H1 (cell line): Measurements from ENCODE around the gene HOXB7. TPM values are rescaled to one million over a fixed set of nuclear protein-coding genes. Genes with fewer than 3 reads are reported as not detected.

Source experiments
- CTCF ChIA-PET: fragments of 300-600 bp; sonication (Branson Sonifier 250); formaldehyde crosslinking; loops from one replicate; lab custom pipeline; 2021; ENCODE audit not compliant: partially characterized antibody; lab: Charles Lee
- POLR2A ChIA-PET: fragments of 300-600 bp; sonication (Branson Sonifier 250); formaldehyde crosslinking; loops from one replicate; lab custom pipeline; 2021; ENCODE audit warnings: inconsistent platforms; ENCODE audit not compliant: partially characterized antibody; lab: Charles Lee
- DNase-seq, 2 experiments: peaks; one replicate each; pipeline versions ENCODE4 v3.0.0 to v3.0.0-alpha.2; 2010 to 2022; ENCODE audit warnings: low spot score in 2 of 2, low read depth in 1 of 2, mixed read lengths in 1 of 2
- FAIRE-seq: peaks from 2 replicates; lab custom pipeline; 2011; peaks lifted over from hg19 to GRCh38; lab: Jason Lieb, UNC
- H2AFZ ChIP-seq: 2 replicates; pipeline ENCODE4 v1.8.1; 2012; ENCODE audit warnings: low read length, inconsistent platforms
- H2AK5ac ChIP-seq: 2 replicates; pipeline ENCODE4 v1.6.1; 2013; ENCODE audit warnings: low read depth, low read length
- H2BK120ac ChIP-seq: replicated peaks from 2 replicates; pipeline ENCODE3; 2013; ENCODE audit warnings: low read depth, low read length, inconsistent platforms
- H2BK12ac ChIP-seq: 2 replicates; pipeline ENCODE4 v1.6.1; 2013; ENCODE audit warnings: low read depth, low read length
- H2BK15ac ChIP-seq: 2 replicates; pipeline ENCODE4 v1.6.1; 2013; ENCODE audit warnings: low read length
- H2BK20ac ChIP-seq: 2 replicates; pipeline ENCODE4 v1.6.1; 2013; ENCODE audit warnings: low read length
- H2BK5ac ChIP-seq: 2 replicates; pipeline ENCODE4 v1.6.1; 2013; ENCODE audit warnings: low read depth, low read length
- H3K14ac ChIP-seq: 2 replicates; pipeline ENCODE4 v1.6.1; 2013; ENCODE audit warnings: inconsistent platforms; ENCODE audit not compliant: insufficient read length
- H3K18ac ChIP-seq: 2 replicates; pipeline ENCODE4 v1.6.1; 2013; ENCODE audit warnings: low read length; ENCODE audit errors: extremely low read depth
- H3K23ac ChIP-seq: 2 replicates; pipeline ENCODE4 v1.6.1; 2013; ENCODE audit warnings: inconsistent platforms; ENCODE audit not compliant: insufficient read length
- H3K23me2 ChIP-seq: 2 replicates; pipeline ENCODE4 v1.6.1; 2013; ENCODE audit warnings: low read depth, low read length
- H3K27ac ChIP-seq: 2 replicates; pipeline ENCODE4 v1.6.1; 2011; ENCODE audit warnings: low read depth, low read length, inconsistent platforms
- H3K27me3 ChIP-seq, 4 experiments: replicated peaks in 1 of 4; 1 replicate in 1 of 4; 2 replicates in 3 of 4; pipeline versions ENCODE4 v1.6.1 to v1.8.1; 2011 to 2013; ENCODE audit warnings: low read length in 3 of 4, mild to moderate bottlenecking in 3 of 4, inconsistent platforms in 2 of 4, mixed read lengths in 2 of 4, moderate library complexity in 1 of 4; ENCODE audit not compliant: control insufficient read depth in 3 of 4, insufficient read depth in 3 of 4; ENCODE audit errors: extremely low read depth in 1 of 4
- H3K36me3 ChIP-seq, 4 experiments: 2 replicates each; pipeline versions ENCODE4 v1.6.1 to v1.8.1; 2011 to 2013; ENCODE audit warnings: mild to moderate bottlenecking in 4 of 4, low read length in 3 of 4, moderate library complexity in 2 of 4, control low read depth in 1 of 4, inconsistent platforms in 1 of 4; ENCODE audit not compliant: insufficient read depth in 4 of 4, control insufficient read depth in 2 of 4
- H3K4ac ChIP-seq: replicated peaks from 2 replicates; pipeline ENCODE3; 2013; ENCODE audit warnings: low read length, low read depth, mixed read lengths, inconsistent platforms; ENCODE audit not compliant: insufficient read length
- H3K4me1 ChIP-seq, 4 experiments: replicated peaks in 1 of 4; 1 replicate in 1 of 4; 2 replicates in 3 of 4; pipeline versions ENCODE4 v1.6.1 to v1.8.1; 2011 to 2013; ENCODE audit warnings: low read length in 3 of 4, inconsistent platforms in 2 of 4, mixed read lengths in 1 of 4; ENCODE audit not compliant: insufficient read depth in 4 of 4, control insufficient read depth in 3 of 4
- H3K4me2 ChIP-seq, 2 experiments: 2 replicates each; pipeline versions ENCODE4 v1.6.1 to v1.8.1; 2011 to 2013; ENCODE audit warnings: low read depth in 2 of 2, low read length in 2 of 2, control low read depth in 1 of 2, inconsistent platforms in 1 of 2, mild to moderate bottlenecking in 1 of 2; ENCODE audit not compliant: insufficient read depth in 1 of 2
- H3K4me3 ChIP-seq, 4 experiments: fragments of 200-600, 300-600 bp in 1 of 4; sonication (generic), shearing (Covaris generic), sonication (Bioruptor Twin) in 1 of 4; 2 replicates each; pipeline versions ENCODE4 v1.5.1 to v1.8.1; 2011 to 2016; ENCODE audit warnings: low read length in 4 of 4, low read depth in 3 of 4, control low read depth in 2 of 4, inconsistent platforms in 2 of 4, mild to moderate bottlenecking in 2 of 4, mixed read lengths in 1 of 4, moderate library complexity in 1 of 4; ENCODE audit not compliant: insufficient read depth in 2 of 4; ENCODE audit errors: extremely low read depth in 1 of 4
- H3K56ac ChIP-seq: replicated peaks from 2 replicates; pipeline ENCODE3; 2013; ENCODE audit warnings: low read depth, mild to moderate bottlenecking, mixed read lengths, low read length, inconsistent platforms; ENCODE audit not compliant: insufficient read length
- H3K79me1 ChIP-seq: 2 replicates; pipeline ENCODE4 v1.6.1; 2013; ENCODE audit warnings: low read depth, low read length, control low read depth
- H3K79me2 ChIP-seq, 2 experiments: 2 replicates each; pipeline versions ENCODE4 v1.6.1 to v1.8.1; 2012 to 2013; ENCODE audit warnings: low read length in 2 of 2, mild to moderate bottlenecking in 2 of 2, inconsistent platforms in 1 of 2; ENCODE audit not compliant: insufficient read depth in 2 of 2, control insufficient read depth in 1 of 2
- H3K9ac ChIP-seq, 4 experiments: replicated peaks in 1 of 4; 1 replicate in 1 of 4; 2 replicates in 3 of 4; pipeline versions ENCODE4 v1.6.1 to v1.8.1; 2011 to 2013; ENCODE audit warnings: low read depth in 3 of 4, low read length in 3 of 4, control low read depth in 2 of 4, mild to moderate bottlenecking in 2 of 4, moderate library complexity in 2 of 4, inconsistent platforms in 1 of 4; ENCODE audit errors: extremely low read depth in 1 of 4
- H3K9me3 ChIP-seq, 2 experiments: 2 replicates each; pipeline versions ENCODE4 v1.6.1 to v1.8.1; 2012 to 2013; ENCODE audit warnings: mild to moderate bottlenecking in 2 of 2, moderate library complexity in 2 of 2, control low read depth in 1 of 2, inconsistent platforms in 1 of 2, low read depth in 1 of 2, low read length in 1 of 2, mixed read lengths in 1 of 2; ENCODE audit not compliant: insufficient read depth in 2 of 2
- H4K20me1 ChIP-seq, 2 experiments: replicated peaks in 1 of 2; 2 replicates each; pipeline versions ENCODE3 to v1.8.1; 2011 to 2013; ENCODE audit warnings: inconsistent platforms in 2 of 2, low read length in 2 of 2, mild to moderate bottlenecking in 1 of 2; ENCODE audit not compliant: insufficient read depth in 2 of 2, control insufficient read depth in 1 of 2
- H4K5ac ChIP-seq: 2 replicates; pipeline ENCODE4 v1.6.1; 2013; ENCODE audit warnings: low read length, low read depth, mixed read lengths, inconsistent platforms; ENCODE audit not compliant: insufficient read length
- H4K8ac ChIP-seq: 2 replicates; pipeline ENCODE4 v1.8.0; 2013; ENCODE audit warnings: mild to moderate bottlenecking, moderate library complexity, low read length, inconsistent platforms; ENCODE audit not compliant: insufficient read depth; ENCODE audit errors: extremely low read depth
- H4K91ac ChIP-seq: replicated peaks from 2 replicates; pipeline ENCODE3; 2013; ENCODE audit warnings: low read length, mixed read lengths, inconsistent platforms; ENCODE audit not compliant: insufficient read length
- EZH2 ChIP-seq: fragments of 200-600 bp; sonication (generic); IDR thresholded peaks from 2 replicates; pipeline ENCODE4 v1.7.1; 2012; ENCODE audit warnings: low read depth, mild to moderate bottlenecking, moderate library complexity, low read length, inconsistent platforms; ENCODE audit not compliant: severe bottlenecking
- KDM4A ChIP-seq: IDR thresholded peaks from one replicate; pipeline ENCODE4 v1.7.1; 2012; ENCODE audit warnings: low read depth, mild to moderate bottlenecking, moderate library complexity, low read length, inconsistent platforms; ENCODE audit not compliant: severe bottlenecking
- RNF2 ChIP-seq: fragments of 200-900, 300-1000 bp; sonication (generic); IDR thresholded peaks from 2 replicates; pipeline ENCODE4 v1.7.1; 2016; ENCODE audit warnings: borderline replicate concordance, low read depth, mild to moderate bottlenecking, antibody characterized with exemption, low read length; ENCODE audit not compliant: poor library complexity, severe bottlenecking; ENCODE audit errors: missing control alignments
- SIN3A ChIP-seq, 2 experiments: IDR thresholded peaks in 1 of 2; conservative IDR thresholded peaks in 1 of 2; 2 replicates each; pipeline ENCODE4 v1.6.1; 2011 to 2012; ENCODE audit warnings: low read length in 2 of 2, improper control_type of control experiment in 1 of 2, low read depth in 1 of 2, mild to moderate bottlenecking in 1 of 2
- SUZ12 ChIP-seq: fragments of 200-600 bp; sonication (generic); IDR thresholded peaks from 2 replicates; pipeline ENCODE4 v1.6.1; 2012; ENCODE audit warnings: mild to moderate bottlenecking, inconsistent platforms, low read length, moderate library complexity, mixed read lengths
- WGBS, 2 experiments: shearing (Covaris generic) in 1 of 2; methylation state at CpG; one replicate each; pipeline versions ENCODE4 v1.1.6 to v1.1.7; 2013 to 2015; ENCODE audit warnings: low lambda C conversion rate in 2 of 2, mixed read lengths in 2 of 2, inconsistent platforms in 1 of 2, low coverage in 1 of 2, missing lambda C conversion rate in 1 of 2; ENCODE audit not compliant: insufficient replicate concordance in 2 of 2, insufficient coverage in 1 of 2, insufficient read length in 1 of 2; ENCODE audit errors: extremely low coverage in 1 of 2, missing lambda C conversion rate in 1 of 2; 5-methylcytosine and 5-hydroxymethylcytosine counted together
- polyA plus RNA-seq, 7 experiments: library from polyadenylated mRNA; depleted of rRNA in 3 of 7; stranded (reverse) in 5 of 7; unstranded in 2 of 7; fragments of >200 nt in 5 of 7; fragments of 200-250 nt in 2 of 7; gene quantifications; 1 replicate in 5 of 7; 2 replicates in 1 of 7; 4 replicates in 1 of 7; pipeline versions ENCODE4 v1.2.1 to v1.2.3, GENCODE V29; 2011 to 2013; ENCODE audit warnings: missing spikeins in 2 of 7, mixed read lengths in 2 of 7
- total RNA-seq: library from RNA; stranded (reverse); fragmentation: NEBNext Ultra II Directional; extraction: Animal tissue kit (Norgen Biotek cat#: 25700); gene quantifications from 2 replicates; pipeline ENCODE4 v1.2.1, GENCODE V29; 2021

The HOXB7 gene
- total and polyA plus RNA-seq, 2 of the 8 experiments (the other 6 are each of a cell fraction or from before 2014, with no cell fraction given): not detected

DNA sequence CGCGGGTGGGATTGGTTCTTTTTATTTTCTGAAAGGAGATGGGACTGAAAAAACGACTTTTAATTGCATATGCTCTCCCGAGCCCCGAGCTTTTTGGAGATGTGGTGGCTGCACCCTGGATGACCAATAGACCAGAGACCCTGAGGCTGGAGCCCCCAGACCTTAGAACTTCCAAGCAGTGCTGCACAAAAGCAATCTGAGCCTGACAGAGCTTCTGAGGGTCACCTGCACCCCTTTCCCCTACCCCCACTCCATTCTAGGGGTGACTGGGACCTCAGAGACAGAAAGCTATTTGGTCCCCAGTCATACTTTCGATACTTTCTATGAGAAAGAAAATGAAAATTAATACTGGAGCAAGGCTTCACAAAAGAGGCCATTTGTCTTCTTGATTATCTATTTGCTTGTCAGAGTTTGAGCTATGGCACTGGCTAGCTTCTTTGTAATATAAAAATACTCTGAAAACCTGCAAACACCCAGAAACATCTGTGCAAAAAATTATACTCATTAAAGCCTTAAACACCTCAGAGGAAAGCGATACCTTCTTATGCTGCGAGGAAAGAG, 36.2 kb downstream of the HOXB7 start:
- H4K91ac ChIP-seq: no peak overlapping the region
- H2BK20ac ChIP-seq: no peak overlapping the region
- no peak overlapping the region for H3K9ac ChIP-seq
- no peaks in the 10 kb centered on the region for H3K9me3 ChIP-seq
- no peak overlapping the region for H2AK5ac ChIP-seq
- H3K27me3 ChIP-seq: peaks cover 99 to 100% (median 100%) of the 10 kb centered on the region in 4 experiments
- H3K23ac ChIP-seq: no peak overlapping the region
- 24% methylated on average over 8 of the region's 8 CpGs; no CpG with 5 or more reads in 1 of the 2 experiments for WGBS, 2 experiments
- H3K56ac ChIP-seq: no peak overlapping the region
- H3K18ac ChIP-seq: no peak overlapping the region
- H3K79me1 ChIP-seq: no peaks in the 10 kb centered on the region
- H2BK15ac ChIP-seq: no peak overlapping the region
- H3K14ac ChIP-seq: no peak overlapping the region
- ChIA-PET POLR2A (no interaction called here), CTCF (interaction anchor here (0.7 to 1.4 kb wide), 7 partner anchors 10 to 253 kb away, joined by 3 to 4 read pairs (median 3); no protein-coding TSS in a partner anchor)
- H3K23me2 ChIP-seq: no peaks in the 10 kb centered on the region
- no peak overlapping the region for H3K27ac ChIP-seq
- H2BK12ac ChIP-seq: no peak overlapping the region
- no peak overlapping the region for H2BK120ac ChIP-seq
- FAIRE-seq: no peak
- no peak overlapping the region for H4K8ac ChIP-seq
- no peak for DNase-seq
- H3K4ac ChIP-seq: no peak overlapping the region
- H3K36me3 ChIP-seq: no peaks in the 10 kb centered on the region; a peak in 1 of 8 replicates
- H3K4me3 ChIP-seq: no peak overlapping the region
- no peak overlapping the region for H4K5ac ChIP-seq
- no peaks in the 10 kb centered on the region for H3K79me2 ChIP-seq
- peaks cover 0 to 9% (median 3%) of the 10 kb centered on the region in 4 experiments; a peak in 4 of 7 replicates for H3K4me1 ChIP-seq
- no peak overlapping the region for H2AFZ ChIP-seq
- H3K4me2 ChIP-seq: no peak overlapping the region
- peaks cover 18 to 44% of the 10 kb centered on the region in 2 experiments for H4K20me1 ChIP-seq
- H2BK5ac ChIP-seq: no peak overlapping the region
- TF ChIP-seq EZH2 (peak; percentile 89), KDM4A (no peak), SUZ12 (peak; percentile 70), SIN3A (conservative IDR thresholded peaks at IDR 0.05 in 1 of 2, IDR thresholded peaks at IDR 0.05 in 1 of 2; ENCODE audit: low read depth in 1 of 2, low read length in 2 of 2) (no peak), RNF2 (peak; percentile 87)
